HEK293 (cell line): ENCODE measurements around the gene FCHSD1.

Source experiments
- SP7 ChIP-seq: fragments of 450-650 bp; formaldehyde crosslinking; IDR thresholded peaks from 2 replicates; pipeline ENCODE4 v1.5.1; 2016; ENCODE audit warnings: missing biosample characterization, missing genetic modification characterization
- ZNF24 ChIP-seq: fragments of 450-650 bp; formaldehyde crosslinking; IDR thresholded peaks from 2 replicates; pipeline ENCODE4 v1.5.1; 2016; ENCODE audit warnings: missing biosample characterization, missing genetic modification characterization

GRCh38 chr5:141691286-141691866 lies 40.2 kb upstream of the FCHSD1 start:
- no peak for TF ChIP-seq ZNF24
- TF ChIP-seq SP7, result no peak
